GM19467 (cell line): ENCODE results near the gene EXD2.

Source experiments
- ATAC-seq: cut with Tn5 transposase; IDR thresholded peaks from one replicate; pipeline ENCODE4 v1.9.1; 2021; ENCODE audit warnings: mild to moderate bottlenecking, moderate library complexity; ENCODE audit not compliant: unreplicated experiment

The EXD2 gene

DNA sequence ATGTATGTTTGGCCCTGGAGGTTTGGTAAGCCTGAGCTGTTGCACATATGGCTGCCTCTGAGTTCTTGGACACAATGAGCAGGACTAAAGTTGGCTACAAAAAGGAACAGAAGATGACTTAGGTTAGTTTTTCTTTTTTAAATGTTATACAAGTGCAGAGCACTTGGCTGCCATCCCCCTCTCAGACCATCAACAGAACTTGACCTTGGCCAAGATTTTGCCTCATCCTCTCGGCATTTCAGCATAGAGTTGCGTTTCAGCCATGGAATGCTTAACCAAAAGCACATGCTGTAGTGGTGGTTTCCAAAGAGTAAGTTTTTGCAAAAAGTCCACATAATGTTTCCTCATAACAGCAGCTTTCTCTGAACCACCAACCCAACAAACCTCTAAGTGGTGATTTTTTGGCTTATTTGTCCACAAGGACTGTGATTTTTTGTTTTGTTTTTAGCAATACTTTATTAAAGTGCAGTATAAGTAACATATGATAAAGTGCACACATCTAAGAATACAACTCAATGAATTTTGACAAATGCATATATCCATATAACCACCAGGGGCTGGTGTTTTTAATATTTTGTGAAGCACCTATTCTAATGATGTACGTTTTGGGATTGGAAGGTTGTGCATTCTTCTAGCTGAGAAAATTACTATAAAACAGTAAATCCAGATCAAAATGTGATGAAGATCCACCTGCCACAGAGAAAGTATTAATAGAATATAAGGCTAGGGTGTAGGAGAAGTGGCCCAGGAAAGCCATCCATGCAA lies 56.6 kb downstream of the EXD2 start:
- no peak for ATAC-seq

- no peak for ATAC-seq
Measured at GRCh38 chr14:69249603-69250002, 58.3 kb downstream of the EXD2 start.

- ATAC-seq: no peak
Measured at GRCh38 chr14:69252851-69253250, 61.6 kb downstream of the EXD2 start.

DNA sequence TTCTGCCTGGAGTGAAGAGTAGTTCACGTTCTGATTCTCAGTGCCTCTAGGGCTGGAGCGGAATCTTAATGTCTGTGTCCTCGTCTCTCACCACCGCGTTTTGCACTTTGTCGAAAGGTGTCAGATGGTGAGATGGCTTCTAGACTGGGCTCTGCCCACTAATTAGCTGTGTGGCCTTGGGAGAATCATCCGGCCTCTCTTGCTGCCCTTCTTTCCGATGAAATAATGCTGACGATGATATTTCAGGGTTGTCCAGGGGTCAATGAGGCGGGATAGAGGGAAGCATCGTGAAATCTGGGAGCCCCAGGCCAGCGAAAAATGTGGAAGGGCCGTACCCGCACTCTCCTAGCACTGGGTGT lies 67.8 kb downstream of the EXD2 start:
- no peak for ATAC-seq

GRCh38 chr14:69259527-69260189 lies 68.4 kb downstream of the EXD2 start, which contains the start of gene GALNT16:
GALNT16 (plus strand) TSS chr14:69260158; CDS start chr14:69260291, 133 bp downstream.
- ATAC-seq: no peak

GRCh38 chr14:69260190-69260860 lies 69.0 kb downstream of the EXD2 start:
- ATAC-seq: no peak

DNA sequence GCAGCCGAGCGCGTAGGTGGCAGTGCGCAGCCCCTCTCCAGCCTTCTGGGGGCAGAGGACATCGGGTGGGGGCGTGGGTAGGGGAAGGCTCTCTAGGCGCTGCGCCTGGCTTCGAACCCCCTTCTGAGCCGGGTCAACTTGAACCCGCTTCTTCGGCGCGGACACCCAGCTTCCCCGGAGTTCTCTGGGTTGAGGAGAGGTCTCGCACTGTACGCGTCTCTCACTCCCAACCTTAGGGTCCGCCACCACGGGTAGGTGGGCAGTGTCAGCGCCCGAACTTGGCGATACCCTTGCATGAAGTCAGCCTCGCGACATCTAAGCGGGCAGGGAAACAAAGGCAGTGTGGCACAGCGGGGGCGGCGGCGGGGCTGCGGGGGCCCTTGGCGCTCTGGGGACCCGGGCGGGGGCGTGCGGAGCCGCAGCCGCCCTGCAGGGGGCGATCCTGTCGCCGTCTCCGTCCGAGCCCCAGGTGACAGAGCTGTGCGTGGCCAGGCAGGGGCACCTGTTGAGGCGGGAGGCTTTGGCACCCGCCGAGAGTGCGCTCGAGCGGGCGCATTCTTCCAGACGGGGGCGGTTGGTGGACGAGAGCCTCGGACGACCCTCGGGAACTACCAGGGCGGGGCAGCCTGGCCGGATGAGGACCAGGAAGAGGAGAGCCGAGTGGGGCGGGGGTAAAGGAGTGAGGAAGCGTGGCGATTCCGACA lies 69.7 kb downstream of the EXD2 start:
- no peak for ATAC-seq

DNA sequence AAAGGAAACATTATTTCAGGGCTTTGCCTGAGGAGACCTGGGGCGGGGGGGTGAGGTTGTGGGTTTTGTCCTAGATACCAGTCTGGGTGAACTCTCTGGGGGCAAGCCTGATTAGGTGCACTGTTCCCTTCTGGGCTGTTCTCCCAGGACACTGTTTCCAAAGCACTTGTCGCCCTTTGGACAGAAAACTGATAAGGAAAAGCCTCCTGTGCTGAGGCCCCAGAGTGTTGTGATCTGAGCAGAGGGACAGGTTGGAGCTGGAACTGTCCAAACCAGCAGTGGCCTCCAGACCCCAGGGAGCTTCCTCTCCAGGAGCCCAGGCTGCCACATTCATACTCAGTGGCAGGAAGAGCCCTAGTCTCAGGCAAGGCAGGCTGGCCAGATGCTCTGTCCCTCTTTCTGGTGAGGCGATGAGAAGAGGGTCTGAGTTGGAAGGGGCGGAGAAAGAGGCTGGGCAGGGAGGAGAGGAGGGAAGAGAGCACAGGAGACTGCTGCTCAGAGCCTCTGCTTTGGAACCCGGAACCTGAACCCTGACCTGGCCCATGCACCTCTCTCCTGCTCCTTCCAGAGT lies 70.5 kb downstream of the EXD2 start:
- ATAC-seq: no peak

GRCh38 chr14:69262516-69262915 lies 71.2 kb downstream of the EXD2 start:
- no peak for ATAC-seq

DNA sequence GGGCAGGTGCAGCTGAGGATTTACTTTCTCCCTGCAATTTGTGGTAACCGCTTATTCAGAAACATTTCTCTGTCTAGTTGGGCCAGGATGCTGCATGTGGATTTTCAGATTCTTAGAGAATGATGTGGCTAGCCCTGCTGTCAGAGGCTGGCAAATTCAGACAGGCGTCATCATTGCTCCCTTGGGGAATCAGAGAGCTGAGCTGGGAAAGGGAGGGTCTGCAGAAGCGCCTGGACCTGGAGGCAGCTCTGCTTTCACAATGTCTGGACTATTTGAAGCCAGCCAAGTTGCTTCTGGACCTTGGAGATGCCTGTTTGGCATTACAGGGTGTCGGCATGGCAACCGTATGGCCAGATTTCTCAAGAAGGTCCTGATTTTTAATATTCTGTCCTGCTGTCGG lies 72.1 kb downstream of the EXD2 start:
- ATAC-seq: no peak

- ATAC-seq: no peak
Measured at GRCh38 chr14:69263771-69264170, 72.5 kb downstream of the EXD2 start.

GRCh38 chr14:69266572-69267345 lies 75.5 kb downstream of the EXD2 start:
- ATAC-seq: no peak

DNA sequence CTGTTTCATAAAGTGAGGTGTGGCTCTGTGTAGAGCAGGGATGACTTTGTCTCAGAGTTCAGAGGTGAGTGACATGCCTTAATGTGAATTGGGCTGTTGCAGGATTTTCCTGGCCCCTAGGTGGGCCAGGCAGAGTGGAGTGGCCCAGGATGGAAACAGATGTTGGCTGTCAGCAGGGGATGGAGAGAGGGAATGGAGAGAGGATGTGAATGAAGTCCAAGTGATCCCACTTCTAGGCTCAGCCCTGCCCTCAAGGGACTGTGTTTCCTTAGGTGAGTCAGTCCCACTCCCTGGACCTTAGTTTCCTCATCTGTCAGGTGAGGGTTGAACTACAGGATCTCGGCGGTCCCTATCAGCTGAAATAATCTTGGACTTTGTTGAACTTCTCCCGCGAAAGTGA lies 76.2 kb downstream of the EXD2 start:
- ATAC-seq: no peak

GRCh38 chr14:69268223-69268622 lies 76.9 kb downstream of the EXD2 start:
- no peak for ATAC-seq

DNA sequence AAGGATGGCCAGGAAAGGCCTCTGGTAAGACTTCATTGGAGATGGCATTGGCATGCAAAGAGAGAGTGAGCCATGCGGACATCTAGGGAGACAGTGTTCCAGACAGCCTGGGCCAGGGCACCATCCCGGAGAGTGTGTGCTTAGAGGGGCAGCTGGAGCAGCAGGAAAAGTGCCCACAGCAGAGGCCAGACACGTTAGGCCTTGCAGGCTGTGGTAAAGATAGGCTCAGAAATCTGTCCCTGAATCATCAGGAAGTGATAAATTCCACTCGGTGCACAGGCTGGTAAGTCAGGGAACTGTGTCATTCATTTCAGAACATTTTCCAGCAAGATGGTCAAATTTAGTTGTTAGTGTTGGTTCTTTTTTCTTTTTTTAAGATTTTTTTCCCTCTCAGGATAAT lies 77.5 kb downstream of the EXD2 start:
- ATAC-seq: no peak

- ATAC-seq: no peak
Measured at GRCh38 chr14:69269381-69269780, 78.1 kb downstream of the EXD2 start.

- ATAC-seq: no peak
Measured at GRCh38 chr14:69270097-69270496, 78.8 kb downstream of the EXD2 start.

- ATAC-seq: no peak
Measured at GRCh38 chr14:69270795-69271708, 79.8 kb downstream of the EXD2 start.

DNA sequence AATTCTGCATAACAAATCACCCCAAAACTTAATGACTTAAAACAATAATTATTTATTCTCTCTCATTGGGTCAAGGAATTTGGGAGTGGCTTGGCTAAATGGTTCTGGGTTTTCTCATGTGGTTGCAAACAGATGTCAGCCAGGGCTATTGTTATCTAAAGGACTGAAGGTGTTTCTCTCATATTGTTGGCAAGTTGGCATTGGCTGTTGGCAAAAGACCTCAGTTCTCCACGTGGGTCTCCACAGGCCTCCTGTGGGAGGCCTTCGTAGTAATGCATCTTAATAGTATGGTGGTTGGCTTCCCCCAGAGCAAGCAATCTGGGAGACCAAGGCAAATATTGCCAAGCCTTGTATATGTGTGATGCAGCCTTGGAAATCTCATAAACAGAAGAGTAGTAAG lies 83.0 kb downstream of the EXD2 start:
- ATAC-seq: no peak
